SJCRH30 (cell line): ENCODE measurements around the gene RBM38. TPM values are rescaled to one million over a fixed set of nuclear protein-coding genes. Genes with fewer than 3 reads are reported as not detected.

ENCODE experiments used
- DNase-seq, 2 experiments: peaks; one replicate each; pipeline ENCODE4 v3.0.0-alpha.2; 2015 to 2020
- H3K27ac ChIP-seq: fragments of 250-450 bp; sonication (Bioruptor Pico); 2 replicates; pipeline ENCODE4 v1.5.1; 2020; ENCODE audit warnings: mild to moderate bottlenecking, moderate library complexity
- H3K27me3 ChIP-seq: fragments of 250-450 bp; sonication (Bioruptor Pico); 2 replicates; pipeline ENCODE4 v1.5.1; 2020; ENCODE audit warnings: mild to moderate bottlenecking, moderate library complexity
- H3K36me3 ChIP-seq: fragments of 250-450 bp; sonication (Bioruptor Pico); 2 replicates; pipeline ENCODE4 v1.5.1; 2020; ENCODE audit warnings: mild to moderate bottlenecking, moderate library complexity
- H3K4me1 ChIP-seq: fragments of 250-450 bp; sonication (Bioruptor Pico); 2 replicates; pipeline ENCODE4 v1.5.1; 2020; ENCODE audit warnings: mild to moderate bottlenecking, moderate library complexity
- H3K4me3 ChIP-seq: fragments of 250-450 bp; sonication (Bioruptor Pico); 2 replicates; pipeline ENCODE4 v1.5.1; 2020; ENCODE audit warnings: mild to moderate bottlenecking, moderate library complexity
- H3K9me3 ChIP-seq: fragments of 250-450 bp; sonication (Bioruptor Pico); replicated peaks from 2 replicates; pipeline ENCODE4 v1.5.1; 2020; ENCODE audit warnings: mild to moderate bottlenecking, moderate library complexity
- total RNA-seq: library from RNA; depleted of rRNA; stranded (reverse); fragments of >200 nt; shearing (Covaris generic); gene quantifications from 2 replicates; pipeline ENCODE4 v1.2.3, GENCODE V29; 2014

Gene RBM38
- total RNA-seq, 1 experiment from 2014 or later, result 181 TPM

DNA sequence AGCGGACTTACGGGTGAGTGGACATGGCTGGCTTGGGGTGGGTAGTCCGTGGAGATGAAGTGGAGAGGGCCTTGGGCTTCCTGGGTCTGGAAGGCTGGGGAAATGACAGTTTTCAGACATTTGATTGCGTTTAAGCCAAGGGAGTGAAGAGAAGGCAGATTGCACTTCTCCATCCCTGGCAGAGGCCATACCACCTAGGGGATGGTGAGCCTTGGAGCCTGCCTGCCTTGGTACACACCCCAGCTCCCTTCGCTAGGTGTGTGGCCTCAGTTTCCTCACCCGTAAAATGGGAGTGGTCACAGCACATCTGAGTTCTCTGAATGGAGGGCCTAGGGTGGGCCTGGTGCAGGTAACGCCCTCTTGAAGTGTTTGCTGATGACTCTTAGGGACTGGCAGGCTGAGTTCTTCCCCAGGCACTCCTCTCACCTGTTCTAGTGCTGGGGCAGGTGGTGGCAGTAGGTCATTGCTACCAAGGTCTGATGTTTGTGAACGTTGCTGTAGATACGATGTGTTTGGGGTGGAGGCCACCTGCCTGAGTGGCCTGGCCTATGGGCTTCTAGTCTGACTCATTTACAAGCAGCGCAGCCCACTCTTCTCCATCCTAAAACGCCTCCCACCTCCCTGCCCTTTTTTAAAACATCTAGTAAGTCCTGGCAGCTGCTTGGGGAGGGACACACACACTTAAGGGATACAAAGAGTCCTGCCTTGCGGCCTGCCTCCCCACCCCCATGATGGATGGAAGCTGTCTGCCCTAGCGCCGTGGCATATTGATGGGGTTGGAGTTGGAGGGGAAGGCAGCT is 2.3 kb downstream of the RBM38 start:
- no peaks in the 10 kb centered on the region for H3K9me3 ChIP-seq
- no peaks in the 10 kb centered on the region for H3K27me3 ChIP-seq
- peaks cover 46% of the 10 kb centered on the region for H3K36me3 ChIP-seq
- peaks cover 57% of the 10 kb centered on the region for H3K4me1 ChIP-seq
- H3K27ac ChIP-seq, result peak overlapping the region; percentile 48
- DNase-seq, result peak; percentile 51 to 55
- peak overlapping the region; percentile 97 for H3K4me3 ChIP-seq

DNA sequence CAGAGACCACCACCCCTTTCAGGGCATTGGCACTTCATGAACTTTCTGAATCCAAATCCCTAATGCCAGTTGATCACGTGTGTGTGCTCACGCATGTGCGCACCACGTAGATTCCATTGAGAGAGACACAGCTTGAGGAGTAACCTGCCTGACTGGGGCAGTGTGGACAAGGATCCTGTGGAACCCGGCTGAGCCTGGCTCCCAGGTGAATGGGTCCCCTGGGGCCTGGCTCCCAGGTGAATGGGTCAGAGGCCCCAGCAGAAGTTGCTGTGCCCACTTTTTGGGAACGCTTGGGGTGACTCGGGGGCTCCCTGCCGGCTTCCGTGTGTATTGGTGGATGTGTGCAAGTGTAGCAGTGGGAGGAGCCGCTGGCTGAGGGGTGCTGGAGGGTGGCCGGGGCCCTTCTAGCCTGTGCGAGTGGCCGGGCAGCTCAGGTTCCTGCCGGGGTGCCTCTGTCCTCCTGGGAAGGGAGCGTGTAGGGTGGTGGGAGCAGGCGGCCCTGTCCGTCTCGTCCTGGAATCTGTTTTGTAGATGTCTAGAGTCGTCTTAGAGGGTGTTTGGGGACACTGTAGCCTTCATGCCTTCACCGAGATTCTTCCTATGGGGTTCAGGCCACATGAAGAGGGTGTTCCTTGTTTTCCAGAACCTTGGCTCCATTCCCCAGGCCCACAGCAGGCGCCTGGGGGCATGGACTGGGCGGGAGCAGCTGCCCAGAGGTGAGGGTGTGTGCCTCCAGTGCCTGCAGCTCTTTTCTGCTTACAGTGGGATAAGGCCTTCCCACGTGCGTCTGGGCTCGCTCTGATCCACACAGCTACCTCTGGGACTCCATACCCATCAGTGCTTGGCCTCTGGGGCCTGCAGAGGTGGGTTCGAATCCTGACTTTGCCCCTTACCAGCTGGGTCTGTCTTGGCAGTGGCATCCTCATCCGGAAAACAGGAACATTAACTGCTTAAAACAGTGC is 3.2 kb downstream of the RBM38 start:
- H3K36me3 ChIP-seq, result peaks cover 50% of the 10 kb centered on the region
- H3K4me3 ChIP-seq, result no peak overlapping the region
- peaks cover 66% of the 10 kb centered on the region for H3K4me1 ChIP-seq
- H3K27ac ChIP-seq, result peak overlapping the region; percentile 48
- peak; percentile 86 to 88 for DNase-seq
- no peaks in the 10 kb centered on the region for H3K27me3 ChIP-seq
- H3K9me3 ChIP-seq, result no peaks in the 10 kb centered on the region

DNA sequence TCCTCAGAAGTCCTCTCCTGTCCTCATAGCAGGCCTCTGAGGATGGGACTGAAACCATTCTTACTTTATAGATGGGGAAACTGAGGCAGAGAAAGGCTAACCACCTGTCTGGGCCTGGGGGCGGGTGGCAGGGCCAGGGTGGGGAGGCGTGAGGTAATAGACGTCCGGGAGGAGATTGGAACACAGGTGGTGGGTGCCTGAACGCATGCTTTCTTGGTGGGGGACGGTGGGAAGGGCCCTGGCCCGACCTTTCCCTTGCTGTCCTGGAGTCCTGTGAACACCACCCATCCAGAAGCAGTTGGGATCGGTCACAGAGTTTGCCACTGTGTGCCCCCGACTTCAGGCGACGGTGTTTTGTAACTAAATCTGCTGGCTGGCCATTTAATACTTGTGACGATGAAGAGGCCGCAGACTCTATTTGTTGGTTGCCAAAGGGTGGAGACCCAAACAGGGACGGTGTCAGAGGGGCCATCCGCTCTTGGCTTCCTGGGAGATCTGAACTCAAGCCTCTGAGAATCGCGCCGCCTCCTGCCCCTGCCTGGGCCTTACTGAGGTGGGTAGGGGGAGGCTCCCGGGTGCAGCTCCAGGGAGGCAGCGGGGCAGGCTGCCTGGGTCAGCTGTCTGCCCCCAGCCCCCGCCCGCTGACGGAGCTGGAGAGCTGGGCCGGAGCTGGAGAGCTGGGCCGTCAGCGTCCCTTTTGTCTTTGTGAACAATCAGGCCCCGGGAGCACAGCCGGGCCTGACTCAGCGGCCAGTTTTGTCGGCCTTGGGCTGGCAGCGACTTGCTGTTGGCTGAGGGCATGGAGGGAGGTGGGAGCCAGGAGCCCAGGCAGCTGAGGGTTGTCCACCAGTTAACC is 4.1 kb downstream of the RBM38 start:
- Histone ChIP-seq H3K27me3 (no peaks in the 10 kb centered on the region), H3K9me3 (no peaks in the 10 kb centered on the region), H3K27ac (peak overlapping the region; percentile 48), H3K36me3 (peaks cover 57% of the 10 kb centered on the region), H3K4me1 (peaks cover 72% of the 10 kb centered on the region), H3K4me3 (no peak overlapping the region)
- peak in 1 of 2 experiments; percentile 51 for DNase-seq

GRCh38 chr20:57396212-57396983 is 5.2 kb downstream of the RBM38 start:
- DNase-seq, result no peak
- Histone ChIP-seq H3K4me1 (peaks cover 82% of the 10 kb centered on the region), H3K9me3 (no peaks in the 10 kb centered on the region), H3K27ac (no peak overlapping the region; the same call in 1 of the 2 replicates), H3K36me3 (peaks cover 59% of the 10 kb centered on the region), H3K4me3 (no peak overlapping the region), H3K27me3 (no peaks in the 10 kb centered on the region)

- Histone ChIP-seq H3K4me3 (no peak overlapping the region), H3K4me1 (peaks cover 85% of the 10 kb centered on the region), H3K9me3 (no peaks in the 10 kb centered on the region), H3K36me3 (peaks cover 64% of the 10 kb centered on the region), H3K27me3 (no peaks in the 10 kb centered on the region), H3K27ac (no peak overlapping the region; the same call in 1 of the 2 replicates)
- DNase-seq, result no peak
These were observed 5.9 kb downstream of the RBM38 start for GRCh38 chr20:57396984-57397692.

DNA sequence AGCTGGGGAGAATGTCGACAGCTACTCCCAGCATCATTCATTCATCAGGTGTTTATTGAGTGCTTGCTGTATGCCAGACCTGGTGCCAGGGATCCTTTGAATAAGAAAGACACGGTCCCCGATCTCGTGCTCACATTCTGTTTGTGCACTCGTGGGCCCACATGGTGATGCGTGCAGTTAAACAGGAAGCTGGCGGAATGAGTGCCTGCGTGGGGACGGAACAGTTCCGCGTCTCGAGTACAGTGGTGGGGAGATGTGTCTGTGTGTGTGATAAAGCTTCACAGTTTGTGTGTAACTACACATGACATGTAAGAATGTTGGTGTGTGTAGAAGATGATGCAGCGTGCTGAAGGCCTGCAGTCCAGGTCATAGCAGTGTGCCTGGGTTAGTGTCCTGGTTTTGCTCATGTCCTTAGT is 6.5 kb downstream of the RBM38 start:
- H3K27ac ChIP-seq, result peak overlapping the region; percentile 80
- no peak overlapping the region for H3K4me3 ChIP-seq
- no peak for DNase-seq
- peaks cover 85% of the 10 kb centered on the region for H3K4me1 ChIP-seq
- no peaks in the 10 kb centered on the region for H3K27me3 ChIP-seq
- H3K9me3 ChIP-seq, result no peaks in the 10 kb centered on the region
- peaks cover 68% of the 10 kb centered on the region for H3K36me3 ChIP-seq

DNA sequence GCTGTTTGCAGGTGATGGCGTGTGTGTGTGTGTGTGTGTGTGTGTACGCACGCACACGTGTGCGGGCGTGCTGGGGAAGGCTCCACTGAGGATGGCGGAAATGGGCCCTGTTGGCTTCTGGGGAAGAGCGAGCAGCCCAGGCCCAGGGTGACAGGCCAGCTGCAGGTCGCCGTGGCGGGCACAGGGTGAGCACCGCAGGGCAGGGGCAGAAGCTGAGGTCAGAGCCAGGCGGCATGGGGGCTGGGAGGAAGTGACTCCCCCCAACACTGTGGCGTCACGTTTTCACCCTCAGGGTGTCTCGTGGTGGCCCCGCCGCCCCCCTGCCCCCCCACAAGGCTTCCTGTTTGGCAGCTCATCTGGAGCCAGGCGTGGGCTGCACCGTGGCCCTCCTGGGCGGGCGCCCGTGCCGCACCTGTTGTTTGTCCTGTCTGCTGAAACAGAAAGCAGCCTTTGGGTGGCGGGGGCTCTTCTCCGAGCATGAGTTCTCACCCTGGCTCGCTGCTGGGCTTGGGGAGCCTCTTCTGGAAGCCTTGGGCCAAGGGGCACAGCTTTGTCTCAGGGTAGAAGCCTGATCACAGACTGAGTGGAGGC is 7.1 kb downstream of the RBM38 start:
- peak overlapping the region; percentile 80 for H3K27ac ChIP-seq
- H3K36me3 ChIP-seq, result peaks cover 68% of the 10 kb centered on the region
- DNase-seq, result peak; percentile 96 to 97
- H3K4me3 ChIP-seq, result no peak overlapping the region
- no peaks in the 10 kb centered on the region for H3K9me3 ChIP-seq
- peaks cover 79% of the 10 kb centered on the region for H3K4me1 ChIP-seq
- H3K27me3 ChIP-seq, result no peaks in the 10 kb centered on the region

DNA sequence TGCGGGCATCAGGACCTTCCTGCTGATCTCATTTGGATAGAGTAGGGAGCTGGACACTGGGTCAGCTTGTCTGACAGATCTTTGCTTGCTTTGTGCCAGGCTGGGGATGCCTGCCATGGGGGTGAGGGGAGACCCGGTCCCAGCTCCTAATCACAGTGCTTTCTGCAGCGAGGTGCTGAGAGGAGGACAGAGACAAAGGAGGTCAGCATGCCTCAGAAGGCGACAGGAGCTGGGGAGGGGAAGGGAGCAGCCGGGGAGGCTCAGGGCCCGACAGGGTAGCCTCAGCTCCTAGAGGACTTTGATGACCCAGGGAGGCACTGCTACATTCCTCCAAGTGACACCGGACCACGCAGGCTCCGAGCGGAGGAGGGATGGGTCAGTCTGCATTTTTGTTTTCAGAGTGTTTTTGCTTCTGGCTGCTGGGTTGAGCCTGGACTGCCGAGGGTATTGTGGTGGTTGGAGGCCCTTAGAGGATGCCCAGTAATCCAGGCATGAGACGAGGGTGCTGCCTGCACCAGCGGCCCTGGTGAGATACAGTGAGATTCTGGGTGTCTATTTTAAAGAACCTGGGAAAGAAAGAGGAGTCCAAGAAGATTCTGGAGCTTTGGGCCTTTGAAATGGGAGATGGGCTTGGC is 7.8 kb downstream of the RBM38 start:
- H3K27ac ChIP-seq, result peak overlapping the region; percentile 80
- H3K27me3 ChIP-seq, result no peaks in the 10 kb centered on the region
- H3K36me3 ChIP-seq, result peaks cover 66% of the 10 kb centered on the region
- no peaks in the 10 kb centered on the region for H3K9me3 ChIP-seq
- no peak overlapping the region for H3K4me3 ChIP-seq
- peaks cover 72% of the 10 kb centered on the region for H3K4me1 ChIP-seq
- no peak for DNase-seq

GRCh38 chr20:57399587-57400155 is 8.5 kb downstream of the RBM38 start:
- Histone ChIP-seq H3K4me1 (peaks cover 66% of the 10 kb centered on the region), H3K4me3 (no peak overlapping the region), H3K27ac (peak overlapping the region; percentile 80), H3K9me3 (no peaks in the 10 kb centered on the region), H3K36me3 (peaks cover 73% of the 10 kb centered on the region), H3K27me3 (no peaks in the 10 kb centered on the region)
- peak in 1 of 2 experiments; percentile 42 for DNase-seq

DNA sequence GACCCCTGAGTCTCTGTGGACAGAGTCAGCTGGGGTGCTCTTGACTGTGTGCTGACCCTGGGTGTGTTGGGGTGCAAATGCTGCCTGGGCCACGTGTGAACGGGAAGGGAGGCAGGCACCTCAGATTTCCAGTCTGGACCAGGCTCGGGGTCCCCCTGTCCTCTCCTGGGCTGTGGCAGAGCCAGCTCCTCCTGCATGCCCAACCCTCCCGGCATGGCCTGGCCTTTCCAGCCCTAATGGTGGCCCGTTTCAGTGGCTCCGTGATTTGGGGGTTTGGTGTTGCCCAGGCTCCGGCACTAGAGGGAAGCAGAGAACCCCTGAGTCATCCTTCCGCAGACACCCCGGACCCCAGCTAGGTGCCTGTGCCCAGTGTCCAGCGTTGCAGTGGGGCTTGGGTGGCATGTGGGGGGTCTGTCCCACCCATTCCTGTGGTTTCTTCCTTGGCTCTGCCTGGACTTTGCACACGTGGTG is 9.1 kb downstream of the RBM38 start:
- H3K4me3 ChIP-seq, result no peak overlapping the region
- peaks cover 72% of the 10 kb centered on the region for H3K36me3 ChIP-seq
- peak overlapping the region; percentile 80; the same call in 1 of the 2 replicates for H3K27ac ChIP-seq
- peaks cover 60% of the 10 kb centered on the region for H3K4me1 ChIP-seq
- H3K27me3 ChIP-seq, result no peaks in the 10 kb centered on the region
- H3K9me3 ChIP-seq, result no peaks in the 10 kb centered on the region
- peak; percentile 73 to 79 for DNase-seq

DNA sequence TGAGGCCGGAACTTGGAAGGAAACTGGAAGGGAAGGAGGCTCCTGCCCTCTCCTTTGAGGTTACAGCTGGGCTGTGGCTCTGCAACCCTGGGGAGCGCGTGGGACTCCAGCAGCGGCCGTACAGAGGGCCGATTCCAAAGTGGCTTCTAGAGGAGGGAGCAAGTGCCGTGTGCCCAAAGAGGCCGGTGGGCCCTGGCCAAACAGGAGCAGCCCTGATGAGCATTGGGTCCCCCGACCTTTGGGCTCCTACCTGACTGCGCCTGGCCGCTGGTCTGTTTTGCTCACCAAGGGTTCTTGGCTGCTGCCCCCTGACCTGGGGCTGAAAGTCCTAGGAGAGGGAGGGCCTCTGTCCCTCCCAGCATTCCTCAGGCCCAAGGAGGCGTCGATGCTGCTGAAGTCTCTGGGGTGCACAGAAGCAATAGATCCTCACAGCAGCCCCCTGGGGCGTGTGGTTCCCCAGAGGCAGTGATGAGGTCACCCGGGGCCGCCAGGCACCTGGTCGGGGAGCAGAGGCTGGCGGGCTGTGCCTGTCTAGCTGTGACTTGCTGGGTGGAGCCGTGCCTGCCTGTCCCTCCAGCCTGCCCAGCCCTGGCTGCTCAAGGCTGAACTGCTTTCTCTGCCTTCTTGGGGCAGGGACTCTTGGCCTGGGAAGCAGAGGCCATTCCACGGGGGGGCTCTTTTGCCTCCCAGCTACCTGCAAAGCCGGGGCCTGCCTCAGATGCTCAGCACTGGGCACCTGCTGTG is 9.8 kb downstream of the RBM38 start:
- Histone ChIP-seq H3K4me1 (peaks cover 53% of the 10 kb centered on the region), H3K27me3 (no peaks in the 10 kb centered on the region), H3K4me3 (no peak overlapping the region), H3K27ac (peak overlapping the region; percentile 80; the same call in 1 of the 2 replicates), H3K36me3 (peaks cover 71% of the 10 kb centered on the region), H3K9me3 (no peaks in the 10 kb centered on the region)
- DNase-seq, result peak; percentile 52

DNA sequence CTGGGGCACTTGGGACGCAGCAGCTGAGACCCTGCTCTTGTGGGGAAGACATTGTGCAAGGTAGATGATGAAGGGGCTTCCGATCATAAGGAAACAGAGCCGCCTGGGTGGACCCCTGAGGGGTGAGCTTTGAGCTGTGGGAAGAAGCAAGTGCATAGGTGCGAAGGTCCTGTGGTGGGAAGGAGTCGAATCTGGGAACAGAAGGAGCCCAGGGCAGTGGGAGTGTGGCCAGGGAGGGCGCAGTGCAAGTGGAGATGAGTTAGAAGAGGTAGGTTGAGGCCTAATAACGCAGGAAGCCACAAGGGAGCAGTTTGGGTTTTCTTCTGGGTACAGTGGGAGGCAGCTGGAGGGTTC is 10.3 kb downstream of the RBM38 start:
- H3K9me3 ChIP-seq, result no peaks in the 10 kb centered on the region
- peaks cover 48% of the 10 kb centered on the region for H3K4me1 ChIP-seq
- DNase-seq, result no peak
- no peaks in the 10 kb centered on the region for H3K27me3 ChIP-seq
- H3K36me3 ChIP-seq, result peaks cover 71% of the 10 kb centered on the region
- no peak overlapping the region for H3K27ac ChIP-seq
- H3K4me3 ChIP-seq, result no peak overlapping the region
